HEK293 (cell line): Measurements from ENCODE around the gene MRPS10.

Experiments used
- BCL11A ChIP-seq: fragments of 450-650 bp; formaldehyde crosslinking; IDR thresholded peaks from 2 replicates; pipeline ENCODE4 v1.5.1; 2016; ENCODE audit warnings: low read depth, missing biosample characterization, missing genetic modification characterization
- HOXA7 ChIP-seq: sonication (generic); formaldehyde crosslinking; IDR thresholded peaks from 2 replicates; pipeline ENCODE4 v1.8.1; 2022; ENCODE audit warnings: missing genetic modification reagents, borderline replicate concordance
- KLF7 ChIP-seq: fragments of 450-650 bp; formaldehyde crosslinking; IDR thresholded peaks from 2 replicates; pipeline ENCODE4 v1.5.1; 2016; ENCODE audit warnings: missing biosample characterization, missing genetic modification characterization, borderline replicate concordance
- KLF8 ChIP-seq: fragments of 450-650 bp; formaldehyde crosslinking; IDR thresholded peaks from 2 replicates; pipeline ENCODE4 v1.5.1; 2016; ENCODE audit warnings: missing biosample characterization, missing genetic modification characterization
- OSR2 ChIP-seq: fragments of 450-650 bp; formaldehyde crosslinking; IDR thresholded peaks from 2 replicates; pipeline ENCODE4 v1.5.1; 2016; ENCODE audit warnings: missing biosample characterization, missing genetic modification characterization
- OVOL3 ChIP-seq: fragments of 450-650 bp; formaldehyde crosslinking; IDR thresholded peaks from 2 replicates; pipeline ENCODE4 v1.5.1; 2016; ENCODE audit warnings: missing biosample characterization, missing genetic modification characterization
- REST ChIP-seq: fragments of 450-650 bp; formaldehyde crosslinking; IDR thresholded peaks from 2 replicates; pipeline ENCODE4 v1.5.1; 2016; ENCODE audit warnings: missing biosample characterization, missing genetic modification characterization
- SP2 ChIP-seq: fragments of 450-650 bp; formaldehyde crosslinking; IDR thresholded peaks from 2 replicates; pipeline ENCODE4 v1.5.1; 2016; ENCODE audit warnings: missing biosample characterization, missing genetic modification characterization
- YY1 ChIP-seq: fragments of 450-650 bp; formaldehyde crosslinking; IDR thresholded peaks from 2 replicates; pipeline ENCODE4 v1.5.1; 2018; ENCODE audit warnings: missing biosample characterization, missing genetic modification characterization
- ZBTB26 ChIP-seq: fragments of 450-650 bp; formaldehyde crosslinking; optimal IDR thresholded peaks from 2 replicates; pipeline ENCODE3; 2016; ENCODE audit warnings: missing biosample characterization, mild to moderate bottlenecking, missing genetic modification characterization
- ZBTB8A ChIP-seq: fragments of 450-650 bp; formaldehyde crosslinking; IDR thresholded peaks from 2 replicates; pipeline ENCODE4 v1.5.1; 2016; ENCODE audit warnings: missing biosample characterization, missing genetic modification characterization
- ZEB2 ChIP-seq: fragments of 450-650 bp; formaldehyde crosslinking; IDR thresholded peaks from 2 replicates; pipeline ENCODE4 v1.5.1; 2016; ENCODE audit warnings: missing biosample characterization, missing genetic modification characterization
- ZFP41 ChIP-seq: fragments of 450-650 bp; formaldehyde crosslinking; IDR thresholded peaks from 2 replicates; pipeline ENCODE4 v1.5.1; 2016; ENCODE audit warnings: missing biosample characterization, missing genetic modification characterization, borderline replicate concordance
- ZNF140 ChIP-seq: fragments of 450-650 bp; formaldehyde crosslinking; IDR thresholded peaks from 2 replicates; pipeline ENCODE4 v1.5.1; 2016; ENCODE audit warnings: missing biosample characterization, missing genetic modification characterization
- ZNF26 ChIP-seq: fragments of 450-650 bp; formaldehyde crosslinking; IDR thresholded peaks from 2 replicates; pipeline ENCODE4 v1.5.1; 2016; ENCODE audit warnings: missing biosample characterization, missing genetic modification characterization
- ZNF280D ChIP-seq: fragments of 450-650 bp; formaldehyde crosslinking; IDR thresholded peaks from 2 replicates; pipeline ENCODE4 v1.5.1; 2016; ENCODE audit warnings: missing biosample characterization, missing genetic modification characterization
- ZNF324 ChIP-seq: fragments of 450-650 bp; formaldehyde crosslinking; IDR thresholded peaks from 2 replicates; pipeline ENCODE4 v1.5.1; 2016; ENCODE audit warnings: missing biosample characterization, missing genetic modification characterization
- ZNF335 ChIP-seq: fragments of 450-650 bp; formaldehyde crosslinking; conservative IDR thresholded peaks from 2 replicates; pipeline ENCODE4 v1.5.1; 2016; ENCODE audit warnings: missing biosample characterization, missing genetic modification characterization
- ZNF404 ChIP-seq: fragments of 450-650 bp; formaldehyde crosslinking; IDR thresholded peaks from 2 replicates; pipeline ENCODE4 v1.5.1; 2017; ENCODE audit warnings: missing biosample characterization, missing genetic modification characterization
- ZNF423 ChIP-seq: fragments of 450-650 bp; formaldehyde crosslinking; IDR thresholded peaks from 2 replicates; pipeline ENCODE4 v1.5.1; 2016; ENCODE audit warnings: missing biosample characterization, missing genetic modification characterization
- ZNF548 ChIP-seq: fragments of 450-650 bp; formaldehyde crosslinking; IDR thresholded peaks from 2 replicates; pipeline ENCODE4 v1.5.1; 2016; ENCODE audit warnings: missing biosample characterization, missing genetic modification characterization
- ZNF610 ChIP-seq: fragments of 450-650 bp; formaldehyde crosslinking; IDR thresholded peaks from 2 replicates; pipeline ENCODE4 v1.5.1; 2016; ENCODE audit warnings: missing biosample characterization, missing genetic modification characterization, borderline replicate concordance
- ZNF624 ChIP-seq: fragments of 450-650 bp; formaldehyde crosslinking; IDR thresholded peaks from 2 replicates; pipeline ENCODE4 v1.5.1; 2017; ENCODE audit warnings: missing biosample characterization, missing genetic modification characterization
- ZNF658 ChIP-seq: fragments of 450-650 bp; formaldehyde crosslinking; IDR thresholded peaks from 2 replicates; pipeline ENCODE4; 2016; ENCODE audit warnings: missing biosample characterization, missing genetic modification characterization
- ZSCAN30 ChIP-seq: fragments of 450-650 bp; IDR thresholded peaks from 2 replicates; pipeline ENCODE4 v1.5.1; 2018; ENCODE audit warnings: missing biosample characterization, mild to moderate bottlenecking, missing genetic modification characterization, moderate library complexity
- TF ChIP-seq, protein P1 (sequence below): fragments of 450-650 bp; formaldehyde crosslinking; IDR thresholded peaks from 2 replicates; pipeline ENCODE4 v1.5.1; 2017; ENCODE audit warnings: missing biosample characterization, missing genetic modification characterization
- TF ChIP-seq, protein P2 (sequence below): fragments of 450-650 bp; formaldehyde crosslinking; IDR thresholded peaks from 2 replicates; pipeline ENCODE4 v1.5.1; 2016; ENCODE audit warnings: missing biosample characterization, missing genetic modification characterization

The MRPS10 gene

GRCh38 chr6:42217519-42218367, at the start of gene MRPS10 (continued):
- no peak for TF ChIP-seq ZNF26 (tag by site-specific recombination)
- TF ChIP-seq ZBTB8A (tag by site-specific recombination): peak; percentile 33; the same call in 1 of the 2 replicates
- no peak for TF ChIP-seq ZBTB26 (tag by site-specific recombination)
- no peak for TF ChIP-seq OSR2 (tag by site-specific recombination)
- TF ChIP-seq OVOL3: no peak
- TF ChIP-seq ZNF610 (tag by site-specific recombination): peak; percentile 28; the same call in 1 of the 2 replicates
- no peak for TF ChIP-seq ZNF140 (tag by site-specific recombination)
- no peak for TF ChIP-seq BCL11A (tag by site-specific recombination)
- TF ChIP-seq ZNF624 (tag by site-specific recombination): no peak
- TF ChIP-seq ZNF658: no peak
- TF ChIP-seq ZEB2 (tag by site-specific recombination): no peak; the same call in 1 of the 2 replicates
- TF ChIP-seq SP2 (tag by site-specific recombination): peak; percentile 84
- TF ChIP-seq ZNF324: no peak; the same call in 1 of the 2 replicates
- no peak for TF ChIP-seq ZNF548 (tag by site-specific recombination)
- peak; percentile 68 for TF ChIP-seq KLF8 (tag by site-specific recombination)
- TF ChIP-seq ZNF423 (tag by site-specific recombination): no peak
- TF ChIP-seq KLF7 (tag by site-specific recombination): no peak
- no peak for TF ChIP-seq ZNF404
- peak; percentile 54; the same call in 1 of the 2 replicates for TF ChIP-seq ZNF280D
- TF ChIP-seq YY1 (tag by site-specific recombination): peak; percentile 91
- TF ChIP-seq, protein P1, sequence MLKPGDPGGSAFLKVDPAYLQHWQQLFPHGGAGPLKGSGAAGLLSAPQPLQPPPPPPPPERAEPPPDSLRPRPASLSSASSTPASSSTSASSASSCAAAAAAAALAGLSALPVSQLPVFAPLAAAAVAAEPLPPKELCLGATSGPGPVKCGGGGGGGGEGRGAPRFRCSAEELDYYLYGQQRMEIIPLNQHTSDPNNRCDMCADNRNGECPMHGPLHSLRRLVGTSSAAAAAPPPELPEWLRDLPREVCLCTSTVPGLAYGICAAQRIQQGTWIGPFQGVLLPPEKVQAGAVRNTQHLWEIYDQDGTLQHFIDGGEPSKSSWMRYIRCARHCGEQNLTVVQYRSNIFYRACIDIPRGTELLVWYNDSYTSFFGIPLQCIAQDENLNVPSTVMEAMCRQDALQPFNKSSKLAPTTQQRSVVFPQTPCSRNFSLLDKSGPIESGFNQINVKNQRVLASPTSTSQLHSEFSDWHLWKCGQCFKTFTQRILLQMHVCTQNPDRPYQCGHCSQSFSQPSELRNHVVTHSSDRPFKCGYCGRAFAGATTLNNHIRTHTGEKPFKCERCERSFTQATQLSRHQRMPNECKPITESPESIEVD (tag by site-specific recombination): no peak
- no peak for TF ChIP-seq ZFP41 (tag by site-specific recombination)
- TF ChIP-seq HOXA7: no peak
- TF ChIP-seq, protein P2, sequence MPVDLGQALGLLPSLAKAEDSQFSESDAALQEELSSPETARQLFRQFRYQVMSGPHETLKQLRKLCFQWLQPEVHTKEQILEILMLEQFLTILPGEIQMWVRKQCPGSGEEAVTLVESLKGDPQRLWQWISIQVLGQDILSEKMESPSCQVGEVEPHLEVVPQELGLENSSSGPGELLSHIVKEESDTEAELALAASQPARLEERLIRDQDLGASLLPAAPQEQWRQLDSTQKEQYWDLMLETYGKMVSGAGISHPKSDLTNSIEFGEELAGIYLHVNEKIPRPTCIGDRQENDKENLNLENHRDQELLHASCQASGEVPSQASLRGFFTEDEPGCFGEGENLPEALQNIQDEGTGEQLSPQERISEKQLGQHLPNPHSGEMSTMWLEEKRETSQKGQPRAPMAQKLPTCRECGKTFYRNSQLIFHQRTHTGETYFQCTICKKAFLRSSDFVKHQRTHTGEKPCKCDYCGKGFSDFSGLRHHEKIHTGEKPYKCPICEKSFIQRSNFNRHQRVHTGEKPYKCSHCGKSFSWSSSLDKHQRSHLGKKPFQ: no peak
- TF ChIP-seq ZNF335 (tag by site-specific recombination): peak; percentile 94
- no peak for TF ChIP-seq REST
- peak; percentile 65 for TF ChIP-seq ZSCAN30
